NB4 (cell line): ENCODE results near the gene APMAP.

Source experiments
- CTCF ChIP-seq: IDR thresholded peaks from one replicate; pipeline ENCODE4 v1.5.1; 2012; ENCODE audit warnings: low read depth, low read length
- MAX ChIP-seq: IDR thresholded peaks from 2 replicates; pipeline ENCODE4 v1.6.1; 2011; ENCODE audit warnings: low read depth, low read length
- POLR2A ChIP-seq: IDR thresholded peaks from 2 replicates; pipeline ENCODE4 v1.6.1; 2011; ENCODE audit warnings: mild to moderate bottlenecking; ENCODE audit not compliant: insufficient read length; ENCODE audit errors: extremely low read depth

GRCh38 chr20:24915440-24915839 lies 77.1 kb downstream of the APMAP start:
- TF ChIP-seq POLR2A (no peak), MAX (no peak), CTCF (no peak)
